CD14-positive monocyte (primary cell): ENCODE results near the gene XXYLT1. TPM values are rescaled to one million over a fixed set of nuclear protein-coding genes. Genes with fewer than 3 reads are reported as not detected.

Experiments
- DNase-seq, 3 donors: peaks; one replicate each; pipeline ENCODE4 v3.0.0-alpha.2; 2011 to 2022
- H2AFZ ChIP-seq: 2 replicates; pipeline ENCODE4 v1.6.0; 2012; ENCODE audit warnings: mild to moderate bottlenecking, low read depth, low read length, inconsistent platforms; ENCODE audit not compliant: insufficient read depth, poor library complexity, severe bottlenecking
- H3K27ac ChIP-seq, 2 donors: 1 replicate in 1 of 2; 2 replicates in 1 of 2; pipeline ENCODE4 v1.5.1; 2012 to 2013; ENCODE audit warnings: low read length in 2 of 2, control low read depth in 1 of 2, inconsistent platforms in 1 of 2, low read depth in 1 of 2, mild to moderate bottlenecking in 1 of 2
- H3K27me3 ChIP-seq, 2 donors: one replicate each; pipeline versions ENCODE4 v1.6.0 to v1.6.1; 2011 to 2013; ENCODE audit warnings: low read length in 2 of 2; ENCODE audit not compliant: control insufficient read depth in 2 of 2, insufficient read depth in 2 of 2
- H3K36me3 ChIP-seq, 2 donors: replicated peaks in 1 of 2; 1 replicate in 1 of 2; 2 replicates in 1 of 2; pipeline versions ENCODE4 v1.5.1 to v1.6.1; 2012 to 2013; ENCODE audit warnings: low read length in 2 of 2, control low read depth in 1 of 2, inconsistent platforms in 1 of 2, mild to moderate bottlenecking in 1 of 2; ENCODE audit not compliant: insufficient read depth in 2 of 2, control insufficient read depth in 1 of 2
- H3K4me1 ChIP-seq, 2 donors: 1 replicate in 1 of 2; 2 replicates in 1 of 2; pipeline versions ENCODE4 v1.5.1 to v1.6.1; 2012 to 2013; ENCODE audit warnings: low read length in 2 of 2, control low read depth in 1 of 2, inconsistent platforms in 1 of 2, mild to moderate bottlenecking in 1 of 2, moderate library complexity in 1 of 2; ENCODE audit not compliant: insufficient read depth in 2 of 2, control insufficient read depth in 1 of 2
- H3K4me2 ChIP-seq: replicated peaks from 2 replicates; pipeline ENCODE3; 2012; ENCODE audit warnings: low read length, moderate library complexity, mild to moderate bottlenecking; ENCODE audit not compliant: poor library complexity, severe bottlenecking; ENCODE audit errors: extremely low read depth
- H3K4me3 ChIP-seq, 3 experiments: fragments of 200-600 bp in 1 of 3; sonication (generic) in 1 of 3; replicated peaks in 1 of 3; 1 replicate in 2 of 3; 2 replicates in 1 of 3; pipeline ENCODE4 v1.5.1; 2011 to 2013; ENCODE audit warnings: low read length in 3 of 3, mild to moderate bottlenecking in 3 of 3, control low read depth in 2 of 3, low read depth in 2 of 3, inconsistent platforms in 1 of 3, moderate library complexity in 1 of 3
- H3K79me2 ChIP-seq: 2 replicates; pipeline ENCODE4 v1.6.0; 2012; ENCODE audit warnings: mild to moderate bottlenecking, control low read depth, inconsistent platforms, low read length, moderate library complexity; ENCODE audit not compliant: insufficient read depth
- H3K9ac ChIP-seq: 2 replicates; pipeline ENCODE4 v1.6.0; 2017; ENCODE audit warnings: low read length, mild to moderate bottlenecking; ENCODE audit not compliant: insufficient read depth, poor library complexity, severe bottlenecking
- H3K9me3 ChIP-seq, 2 donors: replicated peaks in 1 of 2; 1 replicate in 1 of 2; 2 replicates in 1 of 2; pipeline versions ENCODE4 v1.5.1 to v1.6.1; 2012 to 2013; ENCODE audit warnings: low read length in 2 of 2, control low read depth in 1 of 2; ENCODE audit not compliant: control insufficient read depth in 1 of 2, insufficient read depth in 1 of 2
- H4K20me1 ChIP-seq: 2 replicates; pipeline ENCODE4 v1.6.0; 2012; ENCODE audit warnings: mild to moderate bottlenecking, low read length, control low read depth, moderate library complexity; ENCODE audit not compliant: insufficient read depth
- H3K27ac Mint-ChIP-seq, 7 donors: one replicate each; pipeline ENCODE4 v1.8.0; 2020; ENCODE audit warnings: mild to moderate bottlenecking in 7 of 7, mixed read lengths in 7 of 7, moderate library complexity in 6 of 7, inconsistent platforms in 2 of 7
- H3K27me3 Mint-ChIP-seq, 3 donors: one replicate each; pipeline ENCODE4 v1.8.0; 2021 to 2022; ENCODE audit warnings: low read depth in 3 of 3, mild to moderate bottlenecking in 3 of 3, mixed read lengths in 3 of 3, moderate library complexity in 3 of 3, inconsistent platforms in 1 of 3
- H3K36me3 Mint-ChIP-seq, 2 donors: one replicate each; pipeline ENCODE4 v1.8.0; 2020; ENCODE audit warnings: mixed read lengths in 2 of 2, inconsistent platforms in 1 of 2, mild to moderate bottlenecking in 1 of 2
- H3K4me1 Mint-ChIP-seq: one replicate; pipeline ENCODE4 v1.8.0; 2020; ENCODE audit warnings: mild to moderate bottlenecking, mixed read lengths
- H3K4me3 Mint-ChIP-seq, 2 donors: one replicate each; pipeline ENCODE4 v1.8.0; 2020; ENCODE audit warnings: mild to moderate bottlenecking in 2 of 2, mixed read lengths in 2 of 2, moderate library complexity in 1 of 2
- H3K9me3 Mint-ChIP-seq, 7 donors: one replicate each; pipeline ENCODE4 v1.8.0; 2020 to 2022; ENCODE audit warnings: mixed read lengths in 7 of 7, mild to moderate bottlenecking in 6 of 7, moderate library complexity in 6 of 7, inconsistent platforms in 2 of 7
- WGBS: methylation state at CpG from one replicate; pipeline ENCODE4 v1.1.5; 2013; ENCODE audit warnings: missing lambda C conversion rate; ENCODE audit not compliant: insufficient coverage; 5-methylcytosine and 5-hydroxymethylcytosine counted together
- intact Hi-C, 2 donors: fragments of 100-400 bp; cut with micrococcal nuclease; formaldehyde crosslinking; loops; one replicate each; pipeline versions ENCODE4 v1.15.0 to v1.15.1; 2023
- polyA plus RNA-seq, 3 donors: library from polyadenylated mRNA; depleted of rRNA in 1 of 3; unstranded in 2 of 3; stranded (reverse) in 1 of 3; fragments of 300-500 nt in 2 of 3; fragments of >200 nt in 1 of 3; fragmentation: Illumina TruSeq in 2 of 3; gene quantifications; 1 replicate in 2 of 3; 2 replicates in 1 of 3; pipeline ENCODE4 v1.2.3, GENCODE V29; 2012 to 2021
- TF ChIP-seq, protein P1 (sequence below): fragments of 200-600 bp; IDR thresholded peaks from one replicate; pipeline ENCODE4 v1.8.0; 2022; ENCODE audit warnings: antibody characterized with exemption, mild to moderate bottlenecking

The XXYLT1 gene
- polyA plus RNA-seq, 3 donors = 11.8 to 13.5 (median 13.2) TPM

DNA sequence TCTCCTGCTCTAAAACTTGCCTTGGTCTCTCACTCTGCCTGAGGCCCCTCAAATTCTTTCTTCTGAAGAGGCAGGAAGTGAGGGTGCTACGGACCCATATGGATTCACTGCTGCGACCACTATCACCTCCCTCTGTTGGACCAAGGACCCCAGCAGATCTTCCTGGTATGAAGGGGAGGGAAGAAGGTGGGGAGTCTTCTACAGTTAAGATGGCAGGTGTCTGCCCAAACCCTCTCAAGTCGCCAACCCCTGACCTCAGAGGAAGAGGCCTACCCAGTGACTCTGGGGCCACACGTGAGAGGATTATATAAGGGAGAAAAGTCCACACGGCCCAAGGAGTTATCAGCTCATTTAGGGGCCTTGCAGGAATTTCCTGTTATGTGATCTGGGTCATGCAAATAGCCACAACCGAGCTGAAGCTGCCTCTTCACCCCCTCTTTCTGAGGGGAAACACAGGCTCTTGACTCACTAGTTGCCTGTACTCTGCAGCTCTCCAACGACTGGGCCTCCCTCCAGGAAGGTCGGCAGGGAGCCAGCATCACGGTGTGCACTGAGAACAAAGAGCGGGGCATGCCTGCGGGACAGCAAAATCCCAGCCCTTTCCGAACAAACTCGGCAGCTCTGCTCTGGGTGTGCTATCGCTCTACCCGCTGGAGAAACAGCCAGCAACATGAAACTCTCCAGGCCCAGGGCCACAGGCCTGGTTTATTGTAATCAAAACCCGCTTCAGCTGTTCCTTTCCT is 116.0 kb downstream of the XXYLT1 start:
- Mint-ChIP-seq H3K4me1 (peaks cover 53% of the 10 kb centered on the region), H3K27ac (peak overlapping the region in 1 of 7 donors; percentile 46), H3K27me3 (peaks cover 0 to 5% (median 5%) of the 10 kb centered on the region in 3 donors), H3K36me3 (peaks cover 25 to 27% of the 10 kb centered on the region in 2 donors), H3K4me3 (peak overlapping the region in 1 of 2 donors; percentile 30), H3K9me3 (no peaks in the 10 kb centered on the region)
- peak in 1 of 3 donors; percentile 58 for DNase-seq
- Histone ChIP-seq H3K9me3 (no peaks in the 10 kb centered on the region), H3K36me3 (no peaks in the 10 kb centered on the region), H3K27me3 (no peaks in the 10 kb centered on the region), H3K79me2 (no peaks in the 10 kb centered on the region), H2AFZ (peak overlapping the region; percentile 51), H3K4me3 (no peak overlapping the region), H4K20me1 (no peaks in the 10 kb centered on the region), H3K4me1 (peaks cover 37 to 43% of the 10 kb centered on the region in 2 donors), H3K4me2 (no peak overlapping the region), H3K9ac (peak overlapping the region; percentile 6), H3K27ac (no peak overlapping the region)
- intact Hi-C loops = no loop called here
- TF ChIP-seq, protein P1, sequence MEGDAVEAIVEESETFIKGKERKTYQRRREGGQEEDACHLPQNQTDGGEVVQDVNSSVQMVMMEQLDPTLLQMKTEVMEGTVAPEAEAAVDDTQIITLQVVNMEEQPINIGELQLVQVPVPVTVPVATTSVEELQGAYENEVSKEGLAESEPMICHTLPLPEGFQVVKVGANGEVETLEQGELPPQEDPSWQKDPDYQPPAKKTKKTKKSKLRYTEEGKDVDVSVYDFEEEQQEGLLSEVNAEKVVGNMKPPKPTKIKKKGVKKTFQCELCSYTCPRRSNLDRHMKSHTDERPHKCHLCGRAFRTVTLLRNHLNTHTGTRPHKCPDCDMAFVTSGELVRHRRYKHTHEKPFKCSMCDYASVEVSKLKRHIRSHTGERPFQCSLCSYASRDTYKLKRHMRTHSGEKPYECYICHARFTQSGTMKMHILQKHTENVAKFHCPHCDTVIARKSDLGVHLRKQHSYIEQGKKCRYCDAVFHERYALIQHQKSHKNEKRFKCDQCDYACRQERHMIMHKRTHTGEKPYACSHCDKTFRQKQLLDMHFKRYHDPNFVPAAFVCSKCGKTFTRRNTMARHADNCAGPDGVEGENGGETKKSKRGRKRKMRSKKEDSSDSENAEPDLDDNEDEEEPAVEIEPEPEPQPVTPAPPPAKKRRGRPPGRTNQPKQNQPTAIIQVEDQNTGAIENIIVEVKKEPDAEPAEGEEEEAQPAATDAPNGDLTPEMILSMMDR = no peak
- 16% methylated on average over 8 of the region's 16 CpGs for WGBS

- TF ChIP-seq, protein P1 = no peak
- Mint-ChIP-seq H3K36me3 (peaks cover 25 to 27% of the 10 kb centered on the region in 2 donors), H3K4me1 (peaks cover 58% of the 10 kb centered on the region), H3K27ac (peak overlapping the region in 2 of 7 donors; percentile 44 to 46), H3K9me3 (no peaks in the 10 kb centered on the region), H3K27me3 (peaks cover 4 to 5% (median 5%) of the 10 kb centered on the region in 3 donors), H3K4me3 (no peak overlapping the region)
- no peak overlapping the region for H2AFZ ChIP-seq
- H3K9ac ChIP-seq = peak overlapping the region; percentile 6
- H4K20me1 ChIP-seq = no peaks in the 10 kb centered on the region
- no peak overlapping the region for H3K4me2 ChIP-seq
- H3K9me3 ChIP-seq = no peaks in the 10 kb centered on the region
- no peak overlapping the region for H3K27ac ChIP-seq
- intact Hi-C loops = no loop called here
- no peak for DNase-seq
- no peaks in the 10 kb centered on the region for H3K36me3 ChIP-seq
- H3K4me1 ChIP-seq = peaks cover 44 to 50% of the 10 kb centered on the region in 2 donors
- no peak overlapping the region for H3K4me3 ChIP-seq
- WGBS = 34% methylated on average over 9 of the region's 16 CpGs
- no peaks in the 10 kb centered on the region for H3K79me2 ChIP-seq
- no peaks in the 10 kb centered on the region for H3K27me3 ChIP-seq
Observed at GRCh38 chr3:195154111-195154791, 116.7 kb downstream of the XXYLT1 start.
